ENCODE data around the gene NRXN3. TPM values are rescaled to one million over a fixed set of nuclear protein-coding genes. Genes with fewer than 3 reads are reported as not detected.
A peak's percentile ranks its signal among the peaks of the same experiment; 100 is the strongest.

Gene NRXN3
- total RNA-seq, 4 donors from 2014 or later = 4.1 to 11.9 (median 5.8) TPM

GRCh38 chr14:79293482-79294177 is 1123.5 kb downstream of the NRXN3 start:
- DNase-seq = no peak
- TF ChIP-seq EP300 (IDR thresholded peaks at IDR 0.05; ENCODE audit: low read depth) (no peak), CTCF (IDR thresholded peaks at IDR 0.05) (no peak), POLR2AphosphoS5 (IDR thresholded peaks at IDR 0.05) (no peak), POLR2A (IDR thresholded peaks at IDR 0.05) (no peak)

GRCh38 chr14:79294499-79294898 is 1124.3 kb downstream of the NRXN3 start:
- DNase-seq = no peak
- H3K4me1 ChIP-seq = peaks cover 0 to 7% (median 0%) of the 10 kb centered on the region in 4 donors
- TF ChIP-seq EP300 (IDR thresholded peaks at IDR 0.05; ENCODE audit: low read depth) (no peak), POLR2A (IDR thresholded peaks at IDR 0.05) (no peak), CTCF (IDR thresholded peaks at IDR 0.05) (no peak), POLR2AphosphoS5 (IDR thresholded peaks at IDR 0.05) (no peak)
- intact Hi-C loops (cut with DNase I; ENCODE audit: low total_unique reads) = no loop called here
- H3K4me3 ChIP-seq = no peak overlapping the region
- in situ Hi-C loops (cut with MboI; ENCODE audit: low pct_ligation_motif_present in 1 of 4, low pct_unique_long_range_greater_than_20kb in 1 of 4, low sequenced_read_pairs in 3 of 4) = no loop called here
- no peaks in the 10 kb centered on the region for H3K9me3 ChIP-seq
- H3K36me3 ChIP-seq = no peaks in the 10 kb centered on the region
- H3K27me3 ChIP-seq = no peaks in the 10 kb centered on the region
- H3K27ac ChIP-seq = no peak overlapping the region

More at GRCh38 chr14:79293482-79294177, 1123.5 kb downstream of the NRXN3 start:
- Histone ChIP-seq H3K27ac (peak overlapping the region in 2 of 4 donors; percentile 6 to 64), H3K4me3 (no peak overlapping the region), H3K36me3 (no peaks in the 10 kb centered on the region), H3K9me3 (no peaks in the 10 kb centered on the region), H3K27me3 (no peaks in the 10 kb centered on the region), H3K4me1 (peaks cover 0 to 7% (median 0%) of the 10 kb centered on the region in 4 donors)
- in situ Hi-C loops (cut with MboI; ENCODE audit: low pct_ligation_motif_present in 1 of 4, low pct_unique_long_range_greater_than_20kb in 1 of 4, low sequenced_read_pairs in 3 of 4) = no loop called here
- intact Hi-C loops (cut with DNase I; ENCODE audit: low total_unique reads) = no loop called here
- WGBS, 2 donors (ENCODE audit: low coverage in 1 of 2) = 57 to 64% methylated on average over 9 to 11 of the region's 11 CpGs

GRCh38 chr14:79295385-79295784 is 1125.2 kb downstream of the NRXN3 start:
- Histone ChIP-seq H3K4me1 (peaks cover 0 to 7% (median 0%) of the 10 kb centered on the region in 4 donors), H3K4me3 (no peak overlapping the region), H3K9me3 (no peaks in the 10 kb centered on the region), H3K36me3 (no peaks in the 10 kb centered on the region), H3K27ac (peak overlapping the region in 2 of 4 donors; percentile 17 to 31), H3K27me3 (no peaks in the 10 kb centered on the region)
- TF ChIP-seq POLR2AphosphoS5 (IDR thresholded peaks at IDR 0.05) (peak in 2 of 3 donors; percentile 30 to 35), POLR2A (IDR thresholded peaks at IDR 0.05) (no peak)
- DNase-seq = no peak
- intact Hi-C loops (cut with DNase I; ENCODE audit: low total_unique reads) (no loop called here), in situ Hi-C loops (cut with MboI; ENCODE audit: low pct_ligation_motif_present in 1 of 4, low pct_unique_long_range_greater_than_20kb in 1 of 4, low sequenced_read_pairs in 3 of 4) (no loop called here)

- Histone ChIP-seq H3K9me3 (no peaks in the 10 kb centered on the region), H3K4me3 (no peak overlapping the region), H3K27me3 (no peaks in the 10 kb centered on the region), H3K27ac (no peak overlapping the region), H3K4me1 (peaks cover 0 to 7% (median 0%) of the 10 kb centered on the region in 4 donors), H3K36me3 (no peaks in the 10 kb centered on the region)
- no peak for DNase-seq
- in situ Hi-C loops (cut with MboI; ENCODE audit: low pct_ligation_motif_present in 1 of 4, low pct_unique_long_range_greater_than_20kb in 1 of 4, low sequenced_read_pairs in 3 of 4) (no loop called here), intact Hi-C loops (cut with DNase I; ENCODE audit: low total_unique reads) (no loop called here)
- 52 to 76% methylated on average over 4 of the region's 4 CpGs for WGBS, 2 donors (ENCODE audit: low coverage in 1 of 2)
- no peak for TF ChIP-seq POLR2A (IDR thresholded peaks at IDR 0.05)
Observed at GRCh38 chr14:79298373-79298772, 1128.2 kb downstream of the NRXN3 start.

- H3K36me3 ChIP-seq = no peaks in the 10 kb centered on the region
- intact Hi-C loops (cut with DNase I; ENCODE audit: low total_unique reads) (no loop called here), in situ Hi-C loops (cut with MboI; ENCODE audit: low pct_ligation_motif_present in 1 of 4, low pct_unique_long_range_greater_than_20kb in 1 of 4, low sequenced_read_pairs in 3 of 4) (no loop called here)
- WGBS, 2 donors (ENCODE audit: low coverage in 1 of 2) = 23 to 89% methylated on average over 1 of the region's 1 CpG
- DNase-seq = no peak
- no peak overlapping the region for H3K4me3 ChIP-seq
- H3K27ac ChIP-seq = no peak overlapping the region
- no peaks in the 10 kb centered on the region for H3K9me3 ChIP-seq
- H3K4me1 ChIP-seq = peaks cover 0 to 7% (median 0%) of the 10 kb centered on the region in 4 donors
- no peak for TF ChIP-seq POLR2A (IDR thresholded peaks at IDR 0.05)
- TF ChIP-seq EP300 (IDR thresholded peaks at IDR 0.05; ENCODE audit: low read depth) = no peak
- TF ChIP-seq CTCF (IDR thresholded peaks at IDR 0.05) = no peak
- TF ChIP-seq POLR2AphosphoS5 (IDR thresholded peaks at IDR 0.05) = no peak
- H3K27me3 ChIP-seq = no peaks in the 10 kb centered on the region
Observed at GRCh38 chr14:79299162-79299561, 1129.0 kb downstream of the NRXN3 start.
